H1 (cell line): ENCODE measurements around the gene CDYL2. TPM values are rescaled to one million over a fixed set of nuclear protein-coding genes. Genes with fewer than 3 reads are reported as not detected.

ENCODE experiments used
- CTCF ChIA-PET: fragments of 300-600 bp; sonication (Branson Sonifier 250); formaldehyde crosslinking; loops from one replicate; lab custom pipeline; 2021; ENCODE audit not compliant: partially characterized antibody; lab: Charles Lee
- POLR2A ChIA-PET: fragments of 300-600 bp; sonication (Branson Sonifier 250); formaldehyde crosslinking; loops from one replicate; lab custom pipeline; 2021; ENCODE audit warnings: inconsistent platforms; ENCODE audit not compliant: partially characterized antibody; lab: Charles Lee
- DNase-seq, 2 experiments: peaks; one replicate each; pipeline versions ENCODE4 v3.0.0 to v3.0.0-alpha.2; 2010 to 2022; ENCODE audit warnings: low spot score in 2 of 2, low read depth in 1 of 2, mixed read lengths in 1 of 2
- FAIRE-seq: peaks from 2 replicates; lab custom pipeline; 2011; peaks lifted over from hg19 to GRCh38; lab: Jason Lieb, UNC
- H2AFZ ChIP-seq: 2 replicates; pipeline ENCODE4 v1.8.1; 2012; ENCODE audit warnings: low read length, inconsistent platforms
- H2AK5ac ChIP-seq: 2 replicates; pipeline ENCODE4 v1.6.1; 2013; ENCODE audit warnings: low read depth, low read length
- H2BK120ac ChIP-seq: replicated peaks from 2 replicates; pipeline ENCODE3; 2013; ENCODE audit warnings: low read depth, low read length, inconsistent platforms
- H2BK12ac ChIP-seq: 2 replicates; pipeline ENCODE4 v1.6.1; 2013; ENCODE audit warnings: low read depth, low read length
- H2BK15ac ChIP-seq: 2 replicates; pipeline ENCODE4 v1.6.1; 2013; ENCODE audit warnings: low read length
- H2BK20ac ChIP-seq: 2 replicates; pipeline ENCODE4 v1.6.1; 2013; ENCODE audit warnings: low read length
- H2BK5ac ChIP-seq: 2 replicates; pipeline ENCODE4 v1.6.1; 2013; ENCODE audit warnings: low read depth, low read length
- H3K14ac ChIP-seq: 2 replicates; pipeline ENCODE4 v1.6.1; 2013; ENCODE audit warnings: inconsistent platforms; ENCODE audit not compliant: insufficient read length
- H3K18ac ChIP-seq: 2 replicates; pipeline ENCODE4 v1.6.1; 2013; ENCODE audit warnings: low read length; ENCODE audit errors: extremely low read depth
- H3K23ac ChIP-seq: 2 replicates; pipeline ENCODE4 v1.6.1; 2013; ENCODE audit warnings: inconsistent platforms; ENCODE audit not compliant: insufficient read length
- H3K23me2 ChIP-seq: 2 replicates; pipeline ENCODE4 v1.6.1; 2013; ENCODE audit warnings: low read depth, low read length
- H3K27ac ChIP-seq: 2 replicates; pipeline ENCODE4 v1.6.1; 2011; ENCODE audit warnings: low read depth, low read length, inconsistent platforms
- H3K27me3 ChIP-seq, 4 experiments: replicated peaks in 1 of 4; 1 replicate in 1 of 4; 2 replicates in 3 of 4; pipeline versions ENCODE4 v1.6.1 to v1.8.1; 2011 to 2013; ENCODE audit warnings: low read length in 3 of 4, mild to moderate bottlenecking in 3 of 4, inconsistent platforms in 2 of 4, mixed read lengths in 2 of 4, moderate library complexity in 1 of 4; ENCODE audit not compliant: control insufficient read depth in 3 of 4, insufficient read depth in 3 of 4; ENCODE audit errors: extremely low read depth in 1 of 4
- H3K36me3 ChIP-seq, 4 experiments: 2 replicates each; pipeline versions ENCODE4 v1.6.1 to v1.8.1; 2011 to 2013; ENCODE audit warnings: mild to moderate bottlenecking in 4 of 4, low read length in 3 of 4, moderate library complexity in 2 of 4, control low read depth in 1 of 4, inconsistent platforms in 1 of 4; ENCODE audit not compliant: insufficient read depth in 4 of 4, control insufficient read depth in 2 of 4
- H3K4ac ChIP-seq: replicated peaks from 2 replicates; pipeline ENCODE3; 2013; ENCODE audit warnings: low read length, low read depth, mixed read lengths, inconsistent platforms; ENCODE audit not compliant: insufficient read length
- H3K4me1 ChIP-seq, 4 experiments: replicated peaks in 1 of 4; 1 replicate in 1 of 4; 2 replicates in 3 of 4; pipeline versions ENCODE4 v1.6.1 to v1.8.1; 2011 to 2013; ENCODE audit warnings: low read length in 3 of 4, inconsistent platforms in 2 of 4, mixed read lengths in 1 of 4; ENCODE audit not compliant: insufficient read depth in 4 of 4, control insufficient read depth in 3 of 4
- H3K4me2 ChIP-seq, 2 experiments: 2 replicates each; pipeline versions ENCODE4 v1.6.1 to v1.8.1; 2011 to 2013; ENCODE audit warnings: low read depth in 2 of 2, low read length in 2 of 2, control low read depth in 1 of 2, inconsistent platforms in 1 of 2, mild to moderate bottlenecking in 1 of 2; ENCODE audit not compliant: insufficient read depth in 1 of 2
- H3K4me3 ChIP-seq, 4 experiments: fragments of 200-600, 300-600 bp in 1 of 4; sonication (generic), shearing (Covaris generic), sonication (Bioruptor Twin) in 1 of 4; 2 replicates each; pipeline versions ENCODE4 v1.5.1 to v1.8.1; 2011 to 2016; ENCODE audit warnings: low read length in 4 of 4, low read depth in 3 of 4, control low read depth in 2 of 4, inconsistent platforms in 2 of 4, mild to moderate bottlenecking in 2 of 4, mixed read lengths in 1 of 4, moderate library complexity in 1 of 4; ENCODE audit not compliant: insufficient read depth in 2 of 4; ENCODE audit errors: extremely low read depth in 1 of 4
- H3K56ac ChIP-seq: replicated peaks from 2 replicates; pipeline ENCODE3; 2013; ENCODE audit warnings: low read depth, mild to moderate bottlenecking, mixed read lengths, low read length, inconsistent platforms; ENCODE audit not compliant: insufficient read length
- H3K79me1 ChIP-seq: 2 replicates; pipeline ENCODE4 v1.6.1; 2013; ENCODE audit warnings: low read depth, low read length, control low read depth
- H3K79me2 ChIP-seq, 2 experiments: 2 replicates each; pipeline versions ENCODE4 v1.6.1 to v1.8.1; 2012 to 2013; ENCODE audit warnings: low read length in 2 of 2, mild to moderate bottlenecking in 2 of 2, inconsistent platforms in 1 of 2; ENCODE audit not compliant: insufficient read depth in 2 of 2, control insufficient read depth in 1 of 2
- H3K9ac ChIP-seq, 4 experiments: replicated peaks in 1 of 4; 1 replicate in 1 of 4; 2 replicates in 3 of 4; pipeline versions ENCODE4 v1.6.1 to v1.8.1; 2011 to 2013; ENCODE audit warnings: low read depth in 3 of 4, low read length in 3 of 4, control low read depth in 2 of 4, mild to moderate bottlenecking in 2 of 4, moderate library complexity in 2 of 4, inconsistent platforms in 1 of 4; ENCODE audit errors: extremely low read depth in 1 of 4
- H3K9me3 ChIP-seq, 2 experiments: 2 replicates each; pipeline versions ENCODE4 v1.6.1 to v1.8.1; 2012 to 2013; ENCODE audit warnings: mild to moderate bottlenecking in 2 of 2, moderate library complexity in 2 of 2, control low read depth in 1 of 2, inconsistent platforms in 1 of 2, low read depth in 1 of 2, low read length in 1 of 2, mixed read lengths in 1 of 2; ENCODE audit not compliant: insufficient read depth in 2 of 2
- H4K20me1 ChIP-seq, 2 experiments: replicated peaks in 1 of 2; 2 replicates each; pipeline versions ENCODE3 to v1.8.1; 2011 to 2013; ENCODE audit warnings: inconsistent platforms in 2 of 2, low read length in 2 of 2, mild to moderate bottlenecking in 1 of 2; ENCODE audit not compliant: insufficient read depth in 2 of 2, control insufficient read depth in 1 of 2
- H4K5ac ChIP-seq: 2 replicates; pipeline ENCODE4 v1.6.1; 2013; ENCODE audit warnings: low read length, low read depth, mixed read lengths, inconsistent platforms; ENCODE audit not compliant: insufficient read length
- H4K8ac ChIP-seq: 2 replicates; pipeline ENCODE4 v1.8.0; 2013; ENCODE audit warnings: mild to moderate bottlenecking, moderate library complexity, low read length, inconsistent platforms; ENCODE audit not compliant: insufficient read depth; ENCODE audit errors: extremely low read depth
- H4K91ac ChIP-seq: replicated peaks from 2 replicates; pipeline ENCODE3; 2013; ENCODE audit warnings: low read length, mixed read lengths, inconsistent platforms; ENCODE audit not compliant: insufficient read length
- ASH2L ChIP-seq: fragments of 200-600, 300-600 bp; sonication (generic); IDR thresholded peaks from one replicate; pipeline ENCODE4 v1.7.1; 2017; ENCODE audit warnings: low read length
- ATF2 ChIP-seq: IDR thresholded peaks from 2 replicates; pipeline ENCODE4 v1.6.1; 2012; ENCODE audit warnings: low read length, inconsistent platforms
- CBX8 ChIP-seq: fragments of 300-800, 300-1000 bp; sonication (generic); IDR thresholded peaks from 2 replicates; pipeline ENCODE4 v1.7.1; 2016; ENCODE audit warnings: low read depth, low read length, borderline replicate concordance
- E2F6 ChIP-seq: IDR thresholded peaks from 2 replicates; pipeline ENCODE4 v1.6.1; 2012; ENCODE audit warnings: inconsistent platforms
- MAFK ChIP-seq: IDR thresholded peaks from 2 replicates; pipeline ENCODE4 v1.6.1; 2012; ENCODE audit warnings: low read depth, mild to moderate bottlenecking, improper control_type of control experiment, low read length
- POLR2A ChIP-seq, 2 experiments: IDR thresholded peaks; 1 replicate in 1 of 2; 2 replicates in 1 of 2; pipeline ENCODE4 v1.6.1; 2011; ENCODE audit warnings: low read depth in 2 of 2, low read length in 2 of 2, mild to moderate bottlenecking in 2 of 2; ENCODE audit errors: control extremely low read depth in 1 of 2
- POLR2AphosphoS5 ChIP-seq: IDR thresholded peaks from 2 replicates; pipeline ENCODE4 v1.6.1; 2011; ENCODE audit warnings: low read depth, low read length
- RXRA ChIP-seq: IDR thresholded peaks from 2 replicates; pipeline ENCODE4 v1.6.1; 2011; ENCODE audit warnings: low read depth, mild to moderate bottlenecking, low read length, moderate library complexity; ENCODE audit not compliant: insufficient read depth
- SIX5 ChIP-seq: IDR thresholded peaks from 2 replicates; pipeline ENCODE4 v1.6.1; 2011; ENCODE audit warnings: mild to moderate bottlenecking, low read depth, low read length
- SP1 ChIP-seq: IDR thresholded peaks from 2 replicates; pipeline ENCODE4 v1.6.1; 2011; ENCODE audit warnings: low read depth, low read length
- TBP ChIP-seq: IDR thresholded peaks from 2 replicates; pipeline ENCODE4 v1.6.1; 2011; ENCODE audit warnings: low read depth, low read length, improper control_type of control experiment
- ZNF274 ChIP-seq: IDR thresholded peaks from 2 replicates; pipeline ENCODE4 v1.7.0; 2012; ENCODE audit warnings: low read length, borderline replicate concordance; ENCODE audit errors: extremely low read depth
- WGBS, 2 experiments: shearing (Covaris generic) in 1 of 2; methylation state at CpG; one replicate each; pipeline versions ENCODE4 v1.1.6 to v1.1.7; 2013 to 2015; ENCODE audit warnings: low lambda C conversion rate in 2 of 2, mixed read lengths in 2 of 2, inconsistent platforms in 1 of 2, low coverage in 1 of 2, missing lambda C conversion rate in 1 of 2; ENCODE audit not compliant: insufficient replicate concordance in 2 of 2, insufficient coverage in 1 of 2, insufficient read length in 1 of 2; ENCODE audit errors: extremely low coverage in 1 of 2, missing lambda C conversion rate in 1 of 2; 5-methylcytosine and 5-hydroxymethylcytosine counted together
- polyA plus RNA-seq, 7 experiments: library from polyadenylated mRNA; depleted of rRNA in 3 of 7; stranded (reverse) in 5 of 7; unstranded in 2 of 7; fragments of >200 nt in 5 of 7; fragments of 200-250 nt in 2 of 7; gene quantifications; 1 replicate in 5 of 7; 2 replicates in 1 of 7; 4 replicates in 1 of 7; pipeline versions ENCODE4 v1.2.1 to v1.2.3, GENCODE V29; 2011 to 2013; ENCODE audit warnings: missing spikeins in 2 of 7, mixed read lengths in 2 of 7
- total RNA-seq: library from RNA; stranded (reverse); fragmentation: NEBNext Ultra II Directional; extraction: Animal tissue kit (Norgen Biotek cat#: 25700); gene quantifications from 2 replicates; pipeline ENCODE4 v1.2.1, GENCODE V29; 2021

CDYL2 gene
- total and polyA plus RNA-seq, 2 of the 8 experiments (the other 6 are each of a cell fraction or from before 2014, with no cell fraction given), result 0.33 to 5.3 TPM

DNA sequence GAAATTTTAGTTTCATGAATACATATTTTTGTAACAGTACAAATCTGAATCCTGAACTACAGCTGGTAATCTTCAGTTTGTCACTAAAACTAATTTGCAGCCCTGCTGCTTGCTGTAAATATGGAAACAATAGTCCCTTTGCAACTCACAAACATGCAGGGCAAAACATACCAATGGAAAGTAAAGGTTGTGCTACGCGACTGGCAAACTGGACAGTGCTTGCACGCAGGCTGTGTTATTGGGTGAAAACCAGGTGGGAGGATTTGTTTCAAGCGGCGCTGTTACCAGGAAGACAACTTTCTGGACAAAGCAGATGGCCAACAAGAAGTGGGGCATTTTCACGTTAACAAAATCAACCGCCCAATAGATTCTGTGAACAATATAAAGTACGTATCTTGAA lies 93.5 kb downstream of the CDYL2 start:
- no peak overlapping the region for H3K27ac ChIP-seq
- no peak overlapping the region for H3K18ac ChIP-seq
- no peak overlapping the region for H2AFZ ChIP-seq
- CTCF ChIA-PET, result no interaction called here
- H3K4me3 ChIP-seq, result no peak overlapping the region
- no peak overlapping the region for H2BK20ac ChIP-seq
- no peaks in the 10 kb centered on the region for H3K4me1 ChIP-seq
- POLR2A ChIA-PET, result no interaction called here
- no peak overlapping the region for H3K9ac ChIP-seq
- FAIRE-seq (no peak), DNase-seq (no peak)
- H3K23me2 ChIP-seq, result no peaks in the 10 kb centered on the region
- no peak overlapping the region for H3K4me2 ChIP-seq
- H3K36me3 ChIP-seq, result no peaks in the 10 kb centered on the region
- no peak overlapping the region for H2BK120ac ChIP-seq
- H4K8ac ChIP-seq, result no peak overlapping the region
- no peak overlapping the region for H2BK5ac ChIP-seq
- peaks cover 0 to 2% of the 10 kb centered on the region in 2 experiments for H4K20me1 ChIP-seq
- no peaks in the 10 kb centered on the region for H3K79me1 ChIP-seq
- H3K9me3 ChIP-seq, result peaks cover 23 to 40% of the 10 kb centered on the region in 2 experiments; a peak in 3 of 4 replicates
- H3K23ac ChIP-seq, result no peak overlapping the region
- H2BK12ac ChIP-seq, result no peak overlapping the region
- H2BK15ac ChIP-seq, result no peak overlapping the region
- no peak overlapping the region for H4K5ac ChIP-seq
- H3K56ac ChIP-seq, result no peak overlapping the region
- H2AK5ac ChIP-seq, result no peak overlapping the region
- H4K91ac ChIP-seq, result no peak overlapping the region
- H3K14ac ChIP-seq, result no peak overlapping the region
- H3K4ac ChIP-seq, result no peak overlapping the region
- no peaks in the 10 kb centered on the region; a peak in 1 of 7 replicates for H3K27me3 ChIP-seq
- WGBS, 2 experiments, result 91% methylated on average over 8 of the region's 8 CpGs; no CpG with 5 or more reads in 1 of the 2 experiments
- H3K79me2 ChIP-seq, result no peaks in the 10 kb centered on the region
- no peak for TF ChIP-seq ZNF274
- TF ChIP-seq TBP, result no peak
- TF ChIP-seq ATF2, result no peak
- TF ChIP-seq CBX8, result no peak
- no peak for TF ChIP-seq POLR2A (IDR thresholded peaks at IDR 0.05; ENCODE audit: control extremely low read depth in 1 of 2, low read depth in 2 of 2, low read length in 2 of 2)
- no peak for TF ChIP-seq RXRA
- no peak for TF ChIP-seq MAFK
- no peak for TF ChIP-seq ASH2L
- TF ChIP-seq SIX5, result no peak
- TF ChIP-seq POLR2AphosphoS5, result no peak
- no peak for TF ChIP-seq SP1
- TF ChIP-seq E2F6, result no peak
